Subcutaneous adipose tissue (tissue), 4 donors: ENCODE results near the gene SYNE3. TPM values are rescaled to one million over a fixed set of nuclear protein-coding genes. Genes with fewer than 3 reads are reported as not detected.

ENCODE experiments used
- CTCF ChIP-seq: fragments of 450-650 bp; IDR thresholded peaks from one replicate; pipeline ENCODE4 v1.5.1; 2016; ENCODE audit warnings: low read depth, mild to moderate bottlenecking, control low read depth, antibody characterized with exemption, moderate library complexity
- total RNA-seq, 4 donors: library from RNA; depleted of rRNA; stranded (reverse); fragments of >200 nt; gene quantifications; one replicate each; pipeline ENCODE4 v1.1.0, GENCODE V29; 2016

Gene SYNE3
- total RNA-seq, 4 donors from 2014 or later = 82.8 to 196 (median 136) TPM

GRCh38 chr14:95526483-95527386 lies 10.3 kb upstream of the SYNE3 start:
- no peak for TF ChIP-seq CTCF

DNA sequence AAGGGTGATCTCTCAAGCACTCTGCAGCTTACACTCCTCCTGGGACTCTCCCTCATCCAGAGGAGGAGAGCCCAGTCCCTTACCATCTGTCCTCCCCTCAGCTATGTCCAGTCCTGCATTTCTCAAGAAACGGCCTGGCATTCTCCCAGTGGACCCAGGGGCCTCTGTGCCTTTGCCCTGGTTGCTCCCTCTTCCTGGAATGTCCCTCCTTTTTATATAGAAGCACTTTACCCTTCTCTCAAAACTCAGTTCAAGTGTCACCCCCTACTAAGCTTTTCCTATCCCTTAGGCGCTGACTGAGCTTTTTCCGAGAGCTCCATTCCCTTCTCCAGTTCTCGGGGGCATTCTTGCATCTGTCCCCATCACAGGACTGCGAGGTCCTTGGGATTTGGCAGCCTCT lies 9.5 kb upstream of the SYNE3 start:
- TF ChIP-seq CTCF = no peak

GRCh38 chr14:95524706-95525512 lies 8.5 kb upstream of the SYNE3 start:
- no peak for TF ChIP-seq CTCF

- TF ChIP-seq CTCF = no peak
Measured at GRCh38 chr14:95523815-95524448, 7.5 kb upstream of the SYNE3 start.

DNA sequence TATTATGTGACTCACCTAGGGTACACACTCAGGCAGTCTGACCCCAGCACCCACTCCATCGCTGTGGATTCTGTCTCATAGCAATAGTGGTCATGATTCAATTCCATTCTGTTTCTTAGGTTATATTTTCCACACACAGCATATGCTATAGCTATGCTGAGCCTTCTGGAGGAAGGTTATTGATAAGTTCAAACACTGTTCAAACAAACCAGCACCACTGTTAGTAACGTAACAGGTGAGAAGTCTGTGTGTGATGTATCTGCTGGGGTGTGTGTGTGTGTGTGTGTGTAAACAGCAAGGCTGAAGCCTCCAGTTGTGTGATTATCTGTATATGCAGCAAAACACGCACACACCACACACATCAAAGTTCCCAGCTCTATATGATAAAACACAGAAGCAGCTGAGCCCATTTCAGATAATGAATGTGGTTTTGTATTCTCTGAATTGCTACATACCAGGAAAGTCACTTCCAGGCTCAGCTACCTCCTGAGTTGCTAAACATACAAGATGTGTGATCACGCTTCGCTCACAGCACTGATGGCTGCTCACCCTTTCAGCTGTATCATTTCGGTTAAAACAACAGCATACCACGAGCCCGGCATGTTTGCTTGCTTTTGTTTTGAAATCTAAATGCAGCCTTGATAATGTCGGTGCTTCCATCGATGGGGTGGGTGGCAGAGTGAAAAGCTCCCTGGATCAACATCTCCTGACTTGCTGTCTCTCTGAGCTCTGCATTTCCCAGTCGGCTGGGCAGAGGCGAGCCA lies 6.8 kb upstream of the SYNE3 start:
- TF ChIP-seq CTCF = no peak

- no peak for TF ChIP-seq CTCF
Measured at GRCh38 chr14:95522556-95522955, 6.1 kb upstream of the SYNE3 start.
